ENCODE results near the gene B4GALT1.

B4GALT1 gene

DNA sequence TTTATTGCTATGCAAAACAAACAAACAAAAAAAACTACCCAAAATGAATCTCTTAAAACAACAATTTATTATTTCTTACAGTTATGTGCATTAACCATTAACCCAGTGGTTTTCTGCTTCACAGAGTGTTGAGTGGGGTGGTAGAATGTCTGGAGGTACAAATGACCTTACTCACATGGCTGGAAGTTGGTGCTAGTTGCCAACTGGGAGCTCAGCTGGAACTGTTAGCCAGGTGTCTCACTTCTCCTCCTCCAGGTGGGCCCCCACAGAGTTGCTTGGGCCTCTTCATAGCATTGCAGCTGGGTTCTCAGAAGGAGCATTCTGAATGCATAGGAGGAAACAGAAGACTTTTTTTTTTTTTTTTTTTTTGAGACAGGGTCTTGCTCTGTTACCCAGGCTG, 10.5 kb upstream of the B4GALT1 start:
- TF ChIP-seq FOXP2 (optimal IDR thresholded peaks at IDR 0.05; ENCODE audit: borderline replicate concordance, extremely low read depth, extremely low read length, insufficient read depth): no peak
- TF ChIP-seq TAF1 (IDR thresholded peaks at IDR 0.05; ENCODE audit: borderline replicate concordance, insufficient read depth, low read length): no peak
- TF ChIP-seq POLR2AphosphoS5 (IDR thresholded peaks at IDR 0.05; ENCODE audit: low read depth, low read length): no peak
- TF ChIP-seq SIN3A (IDR thresholded peaks at IDR 0.05; ENCODE audit: borderline replicate concordance, insufficient read depth, low read length): no peak
- TF ChIP-seq, protein P1, sequence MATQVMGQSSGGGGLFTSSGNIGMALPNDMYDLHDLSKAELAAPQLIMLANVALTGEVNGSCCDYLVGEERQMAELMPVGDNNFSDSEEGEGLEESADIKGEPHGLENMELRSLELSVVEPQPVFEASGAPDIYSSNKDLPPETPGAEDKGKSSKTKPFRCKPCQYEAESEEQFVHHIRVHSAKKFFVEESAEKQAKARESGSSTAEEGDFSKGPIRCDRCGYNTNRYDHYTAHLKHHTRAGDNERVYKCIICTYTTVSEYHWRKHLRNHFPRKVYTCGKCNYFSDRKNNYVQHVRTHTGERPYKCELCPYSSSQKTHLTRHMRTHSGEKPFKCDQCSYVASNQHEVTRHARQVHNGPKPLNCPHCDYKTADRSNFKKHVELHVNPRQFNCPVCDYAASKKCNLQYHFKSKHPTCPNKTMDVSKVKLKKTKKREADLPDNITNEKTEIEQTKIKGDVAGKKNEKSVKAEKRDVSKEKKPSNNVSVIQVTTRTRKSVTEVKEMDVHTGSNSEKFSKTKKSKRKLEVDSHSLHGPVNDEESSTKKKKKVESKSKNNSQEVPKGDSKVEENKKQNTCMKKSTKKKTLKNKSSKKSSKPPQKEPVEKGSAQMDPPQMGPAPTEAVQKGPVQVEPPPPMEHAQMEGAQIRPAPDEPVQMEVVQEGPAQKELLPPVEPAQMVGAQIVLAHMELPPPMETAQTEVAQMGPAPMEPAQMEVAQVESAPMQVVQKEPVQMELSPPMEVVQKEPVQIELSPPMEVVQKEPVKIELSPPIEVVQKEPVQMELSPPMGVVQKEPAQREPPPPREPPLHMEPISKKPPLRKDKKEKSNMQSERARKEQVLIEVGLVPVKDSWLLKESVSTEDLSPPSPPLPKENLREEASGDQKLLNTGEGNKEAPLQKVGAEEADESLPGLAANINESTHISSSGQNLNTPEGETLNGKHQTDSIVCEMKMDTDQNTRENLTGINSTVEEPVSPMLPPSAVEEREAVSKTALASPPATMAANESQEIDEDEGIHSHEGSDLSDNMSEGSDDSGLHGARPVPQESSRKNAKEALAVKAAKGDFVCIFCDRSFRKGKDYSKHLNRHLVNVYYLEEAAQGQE (IDR thresholded peaks at IDR 0.05; ENCODE audit: insufficient read depth in 1 of 2, low read depth in 2 of 2, low read length in 2 of 2): no peak

DNA sequence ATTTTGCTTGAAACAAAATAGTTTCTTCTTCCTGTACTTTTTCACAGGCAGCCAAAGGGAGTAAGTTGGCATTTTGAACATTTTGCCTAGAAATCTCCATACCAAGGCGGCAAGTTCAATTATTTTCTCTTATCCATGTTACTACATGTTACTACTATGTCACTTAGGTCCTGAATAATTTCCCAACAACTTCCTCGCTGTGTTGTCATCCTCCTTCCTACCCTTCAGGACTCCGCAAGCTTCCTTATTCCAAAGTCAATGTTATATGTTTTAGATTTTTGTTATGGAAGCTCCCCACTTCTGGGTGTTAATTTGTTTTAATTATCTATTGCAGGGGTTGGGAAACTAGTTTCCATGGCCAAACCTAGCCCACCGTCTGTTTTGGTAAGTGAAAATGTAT, 9.9 kb upstream of the B4GALT1 start:
- no peak for TF ChIP-seq POLR2AphosphoS5 (IDR thresholded peaks at IDR 0.05; ENCODE audit: low read depth, low read length)

DNA sequence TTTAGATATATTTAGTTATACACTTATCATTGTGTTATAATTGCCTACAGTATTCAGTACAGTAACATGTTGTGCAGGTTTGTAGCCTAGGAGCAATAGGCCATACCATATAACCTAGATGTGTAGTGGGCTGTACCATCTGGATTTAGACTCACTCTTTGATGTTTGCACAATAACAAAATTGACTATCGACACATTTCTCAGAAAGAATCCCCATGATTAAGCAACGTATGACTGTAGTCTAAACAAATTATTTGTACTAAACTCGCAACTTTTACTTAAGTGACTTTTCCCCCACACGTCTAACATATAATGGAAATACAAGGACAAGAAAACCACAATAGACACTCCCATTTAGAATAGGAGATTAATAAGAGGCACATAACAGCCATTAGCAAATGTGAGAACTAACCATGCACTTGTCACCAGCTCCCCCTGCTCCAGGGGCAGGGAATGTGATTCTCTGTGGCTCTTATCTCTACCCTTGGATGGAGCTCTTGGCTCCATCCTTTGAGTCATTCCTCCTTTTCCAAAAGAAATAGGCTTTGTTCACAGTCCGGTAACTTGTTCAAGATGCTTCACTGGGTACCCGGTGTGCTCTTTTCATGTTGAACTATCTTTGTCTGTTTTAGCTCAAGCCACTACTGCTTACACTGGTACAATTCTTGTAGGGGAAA, 8.7 kb upstream of the B4GALT1 start:
- TF ChIP-seq POLR2AphosphoS5 (IDR thresholded peaks at IDR 0.05; ENCODE audit: low read depth, low read length): no peak
- TF ChIP-seq FOXP2 (optimal IDR thresholded peaks at IDR 0.05; ENCODE audit: borderline replicate concordance, extremely low read depth, extremely low read length, insufficient read depth): no peak
- TF ChIP-seq, protein P1 (IDR thresholded peaks at IDR 0.05; ENCODE audit: insufficient read depth in 1 of 2, low read depth in 2 of 2, low read length in 2 of 2): no peak

DNA sequence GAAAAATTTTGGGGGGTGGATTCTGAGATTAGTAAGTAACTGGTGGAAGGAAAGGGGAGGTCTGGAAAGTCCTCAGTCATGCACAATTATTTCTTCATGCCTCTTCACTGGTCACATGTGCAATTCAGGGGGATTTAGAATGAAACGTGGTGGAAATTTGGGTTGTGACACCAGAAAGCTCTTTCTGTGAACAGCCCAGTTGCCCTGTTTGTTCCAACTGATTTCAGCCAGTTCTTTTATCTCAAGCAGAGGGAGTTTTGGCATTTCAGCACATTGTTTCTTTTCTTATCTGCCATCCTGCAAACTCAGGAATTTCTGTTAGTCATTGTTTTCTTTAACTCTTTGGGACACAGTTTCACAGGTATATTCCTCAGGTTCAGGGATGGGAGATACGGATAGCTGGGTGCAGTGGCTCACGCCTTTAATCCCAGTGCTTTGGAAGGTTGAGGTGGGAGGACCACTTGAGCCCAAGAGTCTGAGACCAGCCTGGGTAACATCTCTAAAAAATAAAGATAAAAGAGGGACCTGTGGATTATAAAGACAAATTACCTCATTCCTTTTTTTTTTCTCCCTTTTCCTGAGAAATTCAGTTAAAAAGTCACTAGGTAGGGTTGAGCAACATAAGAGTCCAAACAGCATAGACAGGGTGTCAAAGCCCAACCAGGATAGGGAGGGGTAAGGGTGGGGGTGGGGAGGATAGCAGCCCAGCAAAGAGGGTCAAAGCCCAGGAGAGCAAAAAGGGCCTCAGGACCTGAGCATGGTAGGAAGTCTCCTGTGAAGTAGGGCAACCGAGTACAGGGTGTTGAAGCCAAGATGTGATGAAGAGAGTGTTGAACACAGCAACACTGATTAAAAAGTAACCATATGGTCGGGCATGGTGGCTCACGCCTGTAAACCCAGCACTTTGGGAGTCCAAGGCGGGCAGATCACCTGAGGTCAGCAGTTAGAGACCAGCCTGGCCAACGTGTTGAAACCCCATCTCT, 5.4 kb upstream of the B4GALT1 start:
- TF ChIP-seq TAF1 (IDR thresholded peaks at IDR 0.05; ENCODE audit: borderline replicate concordance, insufficient read depth, low read length) (no peak), POLR2AphosphoS5 (IDR thresholded peaks at IDR 0.05; ENCODE audit: low read depth, low read length) (no peak), SIN3A (IDR thresholded peaks at IDR 0.05; ENCODE audit: borderline replicate concordance, insufficient read depth, low read length) (no peak), FOXP2 (optimal IDR thresholded peaks at IDR 0.05; ENCODE audit: borderline replicate concordance, extremely low read depth, extremely low read length, insufficient read depth) (no peak)
- TF ChIP-seq, protein P1 (IDR thresholded peaks at IDR 0.05; ENCODE audit: insufficient read depth in 1 of 2, low read depth in 2 of 2, low read length in 2 of 2): no peak

DNA sequence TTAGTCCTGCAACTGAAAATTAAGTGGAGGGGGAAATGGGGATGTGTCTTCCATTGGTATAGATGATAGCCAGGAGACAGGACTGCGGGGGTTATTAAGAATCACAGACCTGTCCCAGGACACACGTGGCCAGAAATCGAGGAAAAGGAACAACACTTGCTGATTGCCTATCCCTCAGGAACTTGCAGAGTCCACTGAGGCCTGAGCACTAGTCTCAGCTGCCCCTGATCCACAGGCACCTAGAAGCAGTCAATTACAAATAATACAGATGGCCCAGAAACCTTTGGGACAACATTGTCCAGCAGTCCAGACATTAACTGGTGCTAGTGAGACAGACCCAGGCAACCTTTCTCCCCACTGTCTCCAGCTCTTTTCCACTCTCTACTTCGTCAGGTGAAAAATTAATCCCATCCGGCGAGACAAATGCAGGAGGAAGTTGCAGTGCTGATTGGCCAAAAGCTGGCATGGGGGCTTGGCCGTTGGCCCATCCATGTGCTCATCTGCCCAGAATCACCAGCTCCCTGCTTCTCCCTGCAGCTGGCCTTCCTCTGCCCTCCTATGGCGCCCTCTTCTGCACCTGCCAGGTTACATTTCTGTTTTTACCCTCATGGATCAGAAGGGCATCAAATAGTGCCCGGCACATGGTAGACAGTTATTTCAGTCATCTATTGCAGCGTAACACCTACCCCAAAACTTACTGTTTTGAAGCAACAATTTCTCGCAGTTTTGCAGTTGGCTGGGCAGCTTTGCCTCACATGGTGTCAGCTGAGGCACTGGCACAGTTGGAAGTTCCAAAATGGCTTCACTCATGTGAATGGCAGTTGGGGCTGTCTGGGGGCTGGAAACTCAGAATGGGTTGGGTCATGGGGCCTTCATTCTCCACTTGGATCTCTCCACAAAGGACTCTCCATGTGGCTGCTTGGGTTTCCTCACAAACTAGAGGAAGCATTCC, 3.6 kb upstream of the B4GALT1 start:
- TF ChIP-seq, protein P1 (IDR thresholded peaks at IDR 0.05; ENCODE audit: insufficient read depth in 1 of 2, low read depth in 2 of 2, low read length in 2 of 2): no peak
- TF ChIP-seq TAF1 (IDR thresholded peaks at IDR 0.05; ENCODE audit: borderline replicate concordance, insufficient read depth, low read length) (no peak), FOXP2 (optimal IDR thresholded peaks at IDR 0.05; ENCODE audit: borderline replicate concordance, extremely low read depth, extremely low read length, insufficient read depth) (no peak), POLR2AphosphoS5 (IDR thresholded peaks at IDR 0.05; ENCODE audit: low read depth, low read length) (no peak), SIN3A (IDR thresholded peaks at IDR 0.05; ENCODE audit: borderline replicate concordance, insufficient read depth, low read length) (no peak)

Data from PFSK-1 (cell line).